ENCODE measurements around the gene ARHGAP24. TPM values are rescaled to one million over a fixed set of nuclear protein-coding genes. Genes with fewer than 3 reads are reported as not detected.
A peak's percentile ranks its signal among the peaks of the same experiment; 100 is the strongest.
"Not testable (repeated sequence)": the region's sequence is repeated elsewhere in the genome, so short reads cannot be mapped to it uniquely, and the experiment has no call there.

The ARHGAP24 gene
- total and polyA plus RNA-seq, 4 donors = 16.1 to 40.5 (median 24.4) TPM

DNA sequence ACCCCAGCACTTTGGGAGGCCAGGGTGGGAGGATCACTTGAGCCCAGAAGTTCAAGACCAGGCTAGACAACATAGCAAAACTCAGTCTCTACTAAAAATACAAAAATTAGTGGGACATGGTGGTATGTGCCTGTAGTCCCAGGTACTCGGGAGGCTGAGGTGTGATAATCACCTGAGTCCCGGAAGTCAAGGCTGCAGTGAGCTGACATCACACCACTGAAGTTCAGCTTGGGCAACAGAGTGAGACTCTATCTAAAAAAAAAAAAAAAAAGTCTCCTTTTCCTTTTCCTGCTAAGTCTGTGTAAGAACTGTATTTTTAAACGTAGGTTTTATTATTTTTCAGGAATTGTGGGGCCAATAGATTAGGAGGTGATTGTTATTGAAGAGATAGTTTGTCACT is 356.7 kb downstream of the ARHGAP24 start:
- no peaks in the 10 kb centered on the region for H3K4me1 ChIP-seq (ENCODE audit: control insufficient read depth, insufficient read depth, low read length)
- no peak overlapping the region for H3K27ac ChIP-seq (ENCODE audit: low read depth, low read length)
- no peak overlapping the region for H3K4me3 ChIP-seq (ENCODE audit: low read depth, low read length)
- 83% methylated on average over 1 of the region's 3 CpGs for WGBS (ENCODE audit: insufficient coverage)
- H3K36me3 ChIP-seq (ENCODE audit: control insufficient read depth, insufficient read depth, low read length) = no peaks in the 10 kb centered on the region
- H3K27me3 ChIP-seq (ENCODE audit: control insufficient read depth, insufficient read depth, low read length) = no peaks in the 10 kb centered on the region
- no peaks in the 10 kb centered on the region for H3K9me3 ChIP-seq (ENCODE audit: control insufficient read depth, insufficient read depth, low read length)
- DNase-seq (ENCODE audit: low read depth in 4 of 6, low spot score in 6 of 6) = no peak

DNA sequence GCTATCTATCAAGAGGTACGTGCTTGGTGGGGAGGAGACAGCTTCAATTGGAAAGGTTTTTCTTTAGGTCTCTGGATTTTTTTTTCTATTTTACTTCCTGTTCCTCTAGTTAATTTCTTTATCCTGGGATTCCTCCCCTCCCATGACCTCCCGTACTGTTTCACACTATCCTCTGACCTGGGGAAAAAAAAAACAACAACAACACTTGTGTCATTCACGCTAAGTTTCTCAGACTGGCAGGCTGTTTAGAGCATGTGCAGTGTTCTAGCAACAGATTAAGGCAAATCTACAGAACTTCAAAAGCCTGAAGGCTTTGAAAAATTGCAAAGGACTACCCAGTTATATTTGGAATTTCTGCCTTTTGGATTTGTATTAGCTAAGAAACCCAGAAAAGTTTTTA is 358.4 kb downstream of the ARHGAP24 start:
- Histone ChIP-seq H3K27ac (ENCODE audit: low read depth, low read length) (no peak overlapping the region), H3K9me3 (ENCODE audit: control insufficient read depth, insufficient read depth, low read length) (no peaks in the 10 kb centered on the region), H3K27me3 (ENCODE audit: control insufficient read depth, insufficient read depth, low read length) (no peaks in the 10 kb centered on the region), H3K4me3 (ENCODE audit: low read depth, low read length) (no peak overlapping the region), H3K4me1 (ENCODE audit: control insufficient read depth, insufficient read depth, low read length) (no peaks in the 10 kb centered on the region), H3K36me3 (ENCODE audit: control insufficient read depth, insufficient read depth, low read length) (no peaks in the 10 kb centered on the region)
- no peak for DNase-seq (ENCODE audit: low read depth in 4 of 6, low spot score in 6 of 6)
- WGBS (ENCODE audit: insufficient coverage) = no CpG with 5 or more reads among the region's 3 CpGs

DNA sequence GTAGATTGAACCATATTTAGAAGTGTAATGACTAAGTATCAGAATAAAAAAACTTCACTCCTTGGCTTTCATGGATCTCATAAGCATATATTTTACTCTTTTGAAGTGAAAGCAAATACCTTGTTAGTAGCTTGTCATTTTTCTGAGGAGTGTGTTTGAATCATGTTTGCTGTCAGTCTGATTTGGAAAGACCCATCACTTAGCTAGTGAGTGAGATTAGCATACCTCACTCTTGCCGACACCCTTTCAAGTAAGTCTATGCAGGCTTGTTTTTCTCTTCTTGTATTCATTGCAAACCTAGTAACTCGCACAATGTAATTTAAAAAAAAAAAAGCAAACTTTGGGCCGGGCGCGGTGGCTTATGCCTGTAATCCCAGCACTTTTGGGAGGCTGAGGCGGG is 360.0 kb downstream of the ARHGAP24 start:
- no peaks in the 10 kb centered on the region for H3K9me3 ChIP-seq (ENCODE audit: control insufficient read depth, insufficient read depth, low read length)
- no peak overlapping the region for H3K27ac ChIP-seq (ENCODE audit: low read depth, low read length)
- no peak for DNase-seq (ENCODE audit: low read depth in 4 of 6, low spot score in 6 of 6)
- H3K4me3 ChIP-seq (ENCODE audit: low read depth, low read length) = no peak overlapping the region
- WGBS (ENCODE audit: insufficient coverage) = 94% methylated on average over 3 of the region's 6 CpGs
- H3K27me3 ChIP-seq (ENCODE audit: control insufficient read depth, insufficient read depth, low read length) = no peaks in the 10 kb centered on the region
- H3K36me3 ChIP-seq (ENCODE audit: control insufficient read depth, insufficient read depth, low read length) = no peaks in the 10 kb centered on the region
- H3K4me1 ChIP-seq (ENCODE audit: control insufficient read depth, insufficient read depth, low read length) = no peaks in the 10 kb centered on the region

DNA sequence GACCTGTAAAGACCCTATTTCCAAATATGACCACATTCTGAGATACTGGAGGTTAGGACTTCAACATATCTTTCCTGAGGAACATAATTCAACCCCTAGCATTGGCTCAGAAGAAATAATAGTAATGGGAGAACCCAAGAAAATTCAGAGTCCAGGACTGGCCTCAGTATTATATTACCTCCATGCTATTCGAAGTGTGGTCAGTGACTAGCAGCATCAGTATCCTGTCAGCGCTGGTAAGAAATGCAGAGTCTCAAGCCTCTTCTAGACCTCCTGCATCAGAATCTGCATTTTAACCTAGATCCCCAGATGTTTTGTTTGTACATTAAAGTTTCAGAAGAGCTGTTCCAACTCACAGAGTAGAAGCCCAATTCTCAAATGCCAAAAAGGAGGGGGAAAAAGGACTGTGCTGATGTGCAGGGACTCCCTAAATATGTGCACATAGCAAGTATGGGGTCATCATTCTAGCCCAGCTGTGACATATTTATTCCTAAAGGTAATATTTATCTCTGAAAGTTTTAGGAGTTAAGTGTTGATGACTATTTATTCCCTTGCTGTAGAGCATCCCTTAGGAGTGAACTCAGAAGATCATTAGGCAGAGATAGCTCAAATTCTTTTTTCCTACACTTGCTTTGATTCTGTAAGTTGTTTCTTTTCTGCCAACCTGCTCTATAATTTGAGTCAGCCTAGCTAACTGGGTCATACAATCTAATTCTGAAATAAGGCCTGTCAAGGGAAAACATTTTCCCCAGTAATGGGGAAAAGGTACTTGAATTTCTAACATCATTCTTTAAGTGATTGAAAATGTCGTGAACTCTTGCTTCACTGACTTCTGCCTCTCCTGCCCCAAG is 361.9 kb downstream of the ARHGAP24 start:
- no peak overlapping the region for H3K27ac ChIP-seq (ENCODE audit: low read depth, low read length)
- H3K4me3 ChIP-seq (ENCODE audit: low read depth, low read length) = no peak overlapping the region
- no peaks in the 10 kb centered on the region for H3K9me3 ChIP-seq (ENCODE audit: control insufficient read depth, insufficient read depth, low read length)
- 100% methylated on average over 2 of the region's 3 CpGs for WGBS (ENCODE audit: insufficient coverage)
- H3K27me3 ChIP-seq (ENCODE audit: control insufficient read depth, insufficient read depth, low read length) = no peaks in the 10 kb centered on the region
- peak in 1 of 6 donors; percentile 32 for DNase-seq (ENCODE audit: low read depth in 4 of 6, low spot score in 6 of 6)
- no peaks in the 10 kb centered on the region for H3K36me3 ChIP-seq (ENCODE audit: control insufficient read depth, insufficient read depth, low read length)
- H3K4me1 ChIP-seq (ENCODE audit: control insufficient read depth, insufficient read depth, low read length) = no peaks in the 10 kb centered on the region

DNA sequence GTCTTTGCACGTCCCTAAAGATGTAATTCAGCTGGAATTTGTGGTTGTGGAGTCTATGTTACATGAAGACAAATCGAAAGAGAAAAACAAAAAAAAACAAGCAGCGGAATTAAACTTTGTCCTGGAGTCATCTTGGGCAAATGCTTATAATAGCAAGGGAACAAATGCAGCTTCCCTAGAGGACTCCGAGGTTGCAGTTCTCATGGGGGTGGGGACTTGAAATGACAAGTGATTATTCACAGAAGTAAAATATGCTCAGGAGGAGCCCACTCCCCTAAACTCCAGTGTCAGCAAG is 362.4 kb downstream of the ARHGAP24 start:
- Histone ChIP-seq H3K4me1 (ENCODE audit: control insufficient read depth, insufficient read depth, low read length) (no peaks in the 10 kb centered on the region), H3K27ac (ENCODE audit: low read depth, low read length) (no peak overlapping the region), H3K9me3 (ENCODE audit: control insufficient read depth, insufficient read depth, low read length) (no peaks in the 10 kb centered on the region), H3K4me3 (ENCODE audit: low read depth, low read length) (no peak overlapping the region), H3K27me3 (ENCODE audit: control insufficient read depth, insufficient read depth, low read length) (no peaks in the 10 kb centered on the region), H3K36me3 (ENCODE audit: control insufficient read depth, insufficient read depth, low read length) (no peaks in the 10 kb centered on the region)
- peak in 1 of 6 donors; percentile 39 for DNase-seq (ENCODE audit: low read depth in 4 of 6, low spot score in 6 of 6)
- 66% methylated on average over 2 of the region's 4 CpGs for WGBS (ENCODE audit: insufficient coverage)

DNA sequence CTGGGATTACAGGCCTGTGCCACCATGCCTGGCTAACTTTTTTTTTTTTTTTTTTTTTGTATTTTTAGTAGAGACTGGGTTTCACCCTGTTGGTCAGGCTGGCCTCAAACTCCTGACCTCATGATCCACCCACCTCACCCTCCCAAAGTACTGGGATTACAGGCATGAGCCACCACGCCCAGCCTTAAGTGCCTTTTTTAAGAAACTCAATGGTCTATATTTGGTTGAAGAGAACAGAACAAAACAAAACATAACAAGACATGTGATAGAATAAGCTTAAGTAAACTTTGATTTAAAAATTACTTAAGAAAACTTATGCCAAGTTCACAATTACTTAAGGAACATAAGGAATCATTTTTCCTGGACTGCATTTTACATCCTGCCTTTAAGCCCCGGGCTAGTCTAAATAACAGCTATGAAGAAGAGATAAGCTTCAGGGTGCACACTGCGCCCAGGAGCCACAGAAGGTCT is 365.1 kb downstream of the ARHGAP24 start:
- H3K4me1 ChIP-seq (ENCODE audit: control insufficient read depth, insufficient read depth, low read length); H3K27me3 ChIP-seq (ENCODE audit: control insufficient read depth, insufficient read depth, low read length); H3K36me3 ChIP-seq (ENCODE audit: control insufficient read depth, insufficient read depth, low read length); H3K9me3 ChIP-seq (ENCODE audit: control insufficient read depth, insufficient read depth, low read length); H3K27ac ChIP-seq (ENCODE audit: low read depth, low read length); H3K4me3 ChIP-seq (ENCODE audit: low read depth, low read length); DNase-seq (ENCODE audit: low read depth in 4 of 6, low spot score in 6 of 6): not testable (repeated sequence)
- WGBS (ENCODE audit: insufficient coverage) = 100% methylated on average over 1 of the region's 3 CpGs

- peak in 3 of 6 donors; percentile 22 to 94 (median 77) for DNase-seq (ENCODE audit: low read depth in 4 of 6, low spot score in 6 of 6)
- no peak overlapping the region for H3K4me3 ChIP-seq (ENCODE audit: low read depth, low read length)
- WGBS (ENCODE audit: insufficient coverage) = 38% methylated on average over 4 of the region's 7 CpGs
- no peaks in the 10 kb centered on the region for H3K4me1 ChIP-seq (ENCODE audit: control insufficient read depth, insufficient read depth, low read length)
- no peaks in the 10 kb centered on the region for H3K27me3 ChIP-seq (ENCODE audit: control insufficient read depth, insufficient read depth, low read length)
- H3K27ac ChIP-seq (ENCODE audit: low read depth, low read length) = no peak overlapping the region
- H3K9me3 ChIP-seq (ENCODE audit: control insufficient read depth, insufficient read depth, low read length) = no peaks in the 10 kb centered on the region
- no peaks in the 10 kb centered on the region for H3K36me3 ChIP-seq (ENCODE audit: control insufficient read depth, insufficient read depth, low read length)
These were observed 367.6 kb downstream of the ARHGAP24 start for GRCh38 chr4:85842540-85842939.

DNA sequence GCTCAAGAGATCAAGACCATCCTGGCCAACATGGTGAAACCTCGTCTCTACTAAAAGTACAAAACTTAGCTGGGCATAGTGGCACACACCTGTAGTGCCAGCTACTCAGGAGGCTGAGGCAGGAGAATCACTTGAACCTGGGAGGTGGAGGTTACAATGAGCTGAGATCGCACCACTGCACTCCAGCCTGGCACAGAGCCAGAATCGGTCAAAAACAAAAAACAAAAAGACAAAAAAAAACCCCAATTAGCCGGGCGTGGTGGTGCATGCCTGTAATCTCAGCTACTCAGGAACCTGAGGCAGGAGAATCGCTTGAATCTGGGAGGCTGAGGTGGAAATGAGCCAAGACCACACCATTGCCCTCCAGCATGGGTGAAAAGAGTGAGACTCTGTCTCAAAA is 378.8 kb downstream of the ARHGAP24 start:
- not testable (repeated sequence) for H3K4me1 ChIP-seq (ENCODE audit: control insufficient read depth, insufficient read depth, low read length); H3K27ac ChIP-seq (ENCODE audit: low read depth, low read length); DNase-seq (ENCODE audit: low read depth in 4 of 6, low spot score in 6 of 6); H3K4me3 ChIP-seq (ENCODE audit: low read depth, low read length); H3K9me3 ChIP-seq (ENCODE audit: control insufficient read depth, insufficient read depth, low read length); H3K36me3 ChIP-seq (ENCODE audit: control insufficient read depth, insufficient read depth, low read length); H3K27me3 ChIP-seq (ENCODE audit: control insufficient read depth, insufficient read depth, low read length)
- 100% methylated on average over 1 of the region's 6 CpGs for WGBS (ENCODE audit: insufficient coverage)

DNA sequence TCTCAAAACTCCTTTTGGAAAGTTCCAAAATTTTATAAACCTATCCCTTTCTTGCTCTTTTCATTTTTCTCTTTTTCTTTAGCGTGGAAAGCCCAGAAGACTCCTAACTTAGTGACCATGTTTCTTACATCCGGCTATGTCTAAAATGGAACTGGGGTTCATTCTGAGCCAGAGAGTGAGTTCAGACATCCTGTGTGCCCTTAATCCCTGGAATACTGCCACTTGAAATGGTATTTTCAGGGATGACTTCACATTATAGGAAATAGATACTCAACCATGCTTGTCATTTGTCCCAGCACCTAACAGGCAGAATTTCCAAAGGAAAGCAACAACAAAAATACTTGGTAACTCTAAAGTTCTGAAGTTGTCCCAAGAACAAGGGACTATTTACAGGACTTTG is 379.6 kb downstream of the ARHGAP24 start:
- Histone ChIP-seq H3K27me3 (ENCODE audit: control insufficient read depth, insufficient read depth, low read length) (no peaks in the 10 kb centered on the region), H3K36me3 (ENCODE audit: control insufficient read depth, insufficient read depth, low read length) (no peaks in the 10 kb centered on the region), H3K27ac (ENCODE audit: low read depth, low read length) (no peak overlapping the region), H3K9me3 (ENCODE audit: control insufficient read depth, insufficient read depth, low read length) (no peaks in the 10 kb centered on the region), H3K4me1 (ENCODE audit: control insufficient read depth, insufficient read depth, low read length) (no peaks in the 10 kb centered on the region), H3K4me3 (ENCODE audit: low read depth, low read length) (no peak overlapping the region)
- WGBS (ENCODE audit: insufficient coverage) = no CpG with 5 or more reads among the region's 2 CpGs
- DNase-seq (ENCODE audit: low read depth in 4 of 6, low spot score in 6 of 6) = no peak

DNA sequence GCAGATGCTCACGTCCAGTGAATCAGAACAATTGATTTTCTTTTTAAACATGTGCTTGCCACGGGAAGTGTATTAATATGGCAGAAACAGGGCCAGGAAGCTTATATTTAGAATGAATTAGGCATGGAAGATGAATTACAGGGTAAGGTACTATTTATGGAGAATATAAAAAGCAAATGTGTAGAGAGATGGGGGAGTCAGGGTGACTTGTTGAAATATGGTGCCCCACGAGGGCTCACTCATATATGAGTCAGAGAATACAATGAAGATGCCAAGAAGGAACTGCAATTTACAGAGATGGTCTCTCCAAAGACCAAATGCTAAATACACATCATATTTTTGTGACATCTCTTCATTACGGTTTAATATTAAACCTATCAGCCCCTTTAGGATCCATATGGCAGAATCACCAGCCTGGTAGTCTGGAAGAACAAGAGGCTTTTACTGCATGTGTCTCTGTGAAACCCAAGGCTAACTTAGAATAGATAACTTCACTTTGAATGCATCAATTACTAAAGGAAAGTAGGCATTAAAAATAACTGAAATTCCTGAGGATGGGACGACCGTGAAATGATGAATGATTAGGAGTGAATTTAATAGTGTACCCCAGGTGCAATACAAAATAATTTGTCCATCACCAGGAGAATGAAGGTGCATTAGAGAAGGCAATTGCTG is 385.3 kb downstream of the ARHGAP24 start:
- H3K27ac ChIP-seq (ENCODE audit: low read depth, low read length) = no peak overlapping the region
- 50% methylated on average over 2 of the region's 6 CpGs for WGBS (ENCODE audit: insufficient coverage)
- no peaks in the 10 kb centered on the region for H3K27me3 ChIP-seq (ENCODE audit: control insufficient read depth, insufficient read depth, low read length)
- peak in 1 of 6 donors; percentile 74 for DNase-seq (ENCODE audit: low read depth in 4 of 6, low spot score in 6 of 6)
- H3K36me3 ChIP-seq (ENCODE audit: control insufficient read depth, insufficient read depth, low read length) = no peaks in the 10 kb centered on the region
- no peaks in the 10 kb centered on the region for H3K9me3 ChIP-seq (ENCODE audit: control insufficient read depth, insufficient read depth, low read length)
- H3K4me1 ChIP-seq (ENCODE audit: control insufficient read depth, insufficient read depth, low read length) = no peaks in the 10 kb centered on the region
- H3K4me3 ChIP-seq (ENCODE audit: low read depth, low read length) = no peak overlapping the region
